ENCODE results near the gene MED4. TPM values are rescaled to one million over a fixed set of nuclear protein-coding genes. Genes with fewer than 3 reads are reported as not detected.

Gene MED4
- total RNA-seq, 1 donor from 2014 or later: 49.1 TPM

DNA sequence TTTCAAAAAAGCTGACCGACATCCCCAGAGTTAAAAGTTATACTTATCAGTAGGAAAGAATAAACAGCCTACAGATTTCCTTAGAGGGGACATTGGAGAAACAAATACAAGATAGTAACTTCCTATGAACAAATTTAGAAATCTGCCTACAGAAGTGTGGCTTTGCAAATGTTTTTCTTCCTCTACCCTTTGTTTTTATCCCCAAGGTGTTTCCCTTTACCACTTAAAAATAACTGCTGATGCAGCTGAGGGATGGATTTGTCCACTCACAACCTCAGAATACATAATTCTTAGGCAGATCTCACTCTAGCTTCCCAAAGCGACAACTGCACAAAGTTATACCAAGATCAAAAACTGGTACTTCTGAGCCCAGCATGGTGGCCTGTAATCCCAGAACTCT lies 20.9 kb downstream of the MED4 start:
- Mint-ChIP-seq H3K4me3 (ENCODE audit: unreplicated experiment) (peak overlapping the region; percentile 82), H3K27me3 (ENCODE audit: unreplicated experiment) (no peaks in the 10 kb centered on the region), H3K27ac (ENCODE audit: unreplicated experiment) (peak overlapping the region; percentile 58), H3K4me1 (ENCODE audit: unreplicated experiment) (peaks cover 10% of the 10 kb centered on the region), H3K9me3 (ENCODE audit: unreplicated experiment) (peaks cover 20% of the 10 kb centered on the region), H3K36me3 (ENCODE audit: low read depth, unreplicated experiment) (peaks cover 84% of the 10 kb centered on the region)
- no peak for TF ChIP-seq CTCF (IDR thresholded peaks at IDR 0.05; ENCODE audit: unreplicated experiment)
- no peak for DNase-seq (ENCODE audit: low spot score)

GRCh38 chr13:48072787-48073186 lies 22.1 kb downstream of the MED4 start:
- no peak overlapping the region for H3K27ac Mint-ChIP-seq (ENCODE audit: unreplicated experiment)

GRCh38 chr13:48072304-48072703 lies 22.6 kb downstream of the MED4 start:
- TF ChIP-seq CTCF (IDR thresholded peaks at IDR 0.05; ENCODE audit: unreplicated experiment): no peak
- peaks cover 90% of the 10 kb centered on the region for H3K36me3 Mint-ChIP-seq (ENCODE audit: low read depth, unreplicated experiment)
- peaks cover 10% of the 10 kb centered on the region for H3K4me1 Mint-ChIP-seq (ENCODE audit: unreplicated experiment)
- H3K27me3 Mint-ChIP-seq (ENCODE audit: unreplicated experiment): no peaks in the 10 kb centered on the region
- no peak overlapping the region for H3K27ac Mint-ChIP-seq (ENCODE audit: unreplicated experiment)
- DNase-seq (ENCODE audit: low spot score): no peak
- H3K4me3 Mint-ChIP-seq (ENCODE audit: unreplicated experiment): peak overlapping the region; percentile 81
- peaks cover 28% of the 10 kb centered on the region for H3K9me3 Mint-ChIP-seq (ENCODE audit: unreplicated experiment)

More at GRCh38 chr13:48072787-48073186, 22.1 kb downstream of the MED4 start:
- H3K36me3 Mint-ChIP-seq (ENCODE audit: low read depth, unreplicated experiment): peaks cover 85% of the 10 kb centered on the region
- H3K27me3 Mint-ChIP-seq (ENCODE audit: unreplicated experiment): no peaks in the 10 kb centered on the region
- peak overlapping the region; percentile 81 for H3K4me3 Mint-ChIP-seq (ENCODE audit: unreplicated experiment)
- TF ChIP-seq CTCF (IDR thresholded peaks at IDR 0.05; ENCODE audit: unreplicated experiment): no peak
- no peak for DNase-seq (ENCODE audit: low spot score)
- H3K4me1 Mint-ChIP-seq (ENCODE audit: unreplicated experiment): peaks cover 10% of the 10 kb centered on the region
- H3K9me3 Mint-ChIP-seq (ENCODE audit: unreplicated experiment): peaks cover 26% of the 10 kb centered on the region

DNA sequence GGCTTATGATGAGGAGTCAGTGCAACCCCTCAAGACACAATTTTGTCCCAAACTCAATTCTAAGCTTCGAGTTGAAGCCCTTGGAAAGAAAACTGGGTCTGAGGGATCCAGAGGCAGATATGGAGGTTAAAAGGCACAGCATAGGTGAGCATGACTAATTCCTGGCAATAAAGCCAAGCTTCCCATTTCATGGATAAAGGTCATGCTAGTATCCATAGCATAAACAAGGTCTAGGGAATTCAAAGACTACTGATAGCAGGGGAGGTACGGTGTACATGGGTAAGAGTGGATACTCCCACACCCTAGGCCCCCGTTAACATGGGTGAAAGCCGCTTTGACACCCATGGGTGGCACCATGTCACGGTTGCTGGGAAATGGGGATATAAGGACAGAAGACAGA lies 24.0 kb downstream of the MED4 start:
- Mint-ChIP-seq H3K27me3 (ENCODE audit: unreplicated experiment) (no peaks in the 10 kb centered on the region), H3K4me3 (ENCODE audit: unreplicated experiment) (peak overlapping the region; percentile 57), H3K9me3 (ENCODE audit: unreplicated experiment) (peaks cover 30% of the 10 kb centered on the region), H3K27ac (ENCODE audit: unreplicated experiment) (no peak overlapping the region), H3K4me1 (ENCODE audit: unreplicated experiment) (peaks cover 10% of the 10 kb centered on the region), H3K36me3 (ENCODE audit: low read depth, unreplicated experiment) (peaks cover 97% of the 10 kb centered on the region)
- no peak for DNase-seq (ENCODE audit: low spot score)
- no peak for TF ChIP-seq CTCF (IDR thresholded peaks at IDR 0.05; ENCODE audit: unreplicated experiment)

DNA sequence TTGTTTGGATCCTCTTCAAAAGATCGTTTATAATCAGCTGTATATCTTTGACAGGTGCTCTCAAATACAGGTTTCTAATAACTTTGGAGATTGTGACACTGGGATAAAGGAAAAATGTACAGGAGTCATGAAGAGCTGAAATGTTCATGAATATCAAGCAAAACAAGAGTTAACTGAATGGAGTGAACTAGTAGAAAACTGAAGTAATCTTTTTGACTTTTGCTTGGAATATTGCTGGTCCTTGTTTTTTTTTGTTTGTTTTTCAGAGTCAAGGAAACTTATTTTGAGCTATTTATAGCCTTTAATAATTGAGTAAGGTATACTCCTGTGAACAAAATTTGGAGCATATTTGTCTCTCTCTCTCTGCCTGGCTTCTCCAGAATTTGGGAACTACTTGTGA lies 25.3 kb downstream of the MED4 start:
- Mint-ChIP-seq H3K27ac (ENCODE audit: unreplicated experiment) (no peak overlapping the region), H3K4me3 (ENCODE audit: unreplicated experiment) (peak overlapping the region; percentile 71), H3K36me3 (ENCODE audit: low read depth, unreplicated experiment) (peaks cover 89% of the 10 kb centered on the region), H3K9me3 (ENCODE audit: unreplicated experiment) (peaks cover 30% of the 10 kb centered on the region), H3K4me1 (ENCODE audit: unreplicated experiment) (peaks cover 7% of the 10 kb centered on the region), H3K27me3 (ENCODE audit: unreplicated experiment) (no peaks in the 10 kb centered on the region)
- TF ChIP-seq CTCF (IDR thresholded peaks at IDR 0.05; ENCODE audit: unreplicated experiment): no peak
- DNase-seq (ENCODE audit: low spot score): no peak
